Fibroblast of peridontal ligament (primary cell): ENCODE measurements around the gene KIF19.

Experiments
- DNase-seq: peaks from one replicate; pipeline ENCODE4 v3.0.0-alpha.2; 2010; ENCODE audit errors: extremely low read depth

The KIF19 gene

DNA sequence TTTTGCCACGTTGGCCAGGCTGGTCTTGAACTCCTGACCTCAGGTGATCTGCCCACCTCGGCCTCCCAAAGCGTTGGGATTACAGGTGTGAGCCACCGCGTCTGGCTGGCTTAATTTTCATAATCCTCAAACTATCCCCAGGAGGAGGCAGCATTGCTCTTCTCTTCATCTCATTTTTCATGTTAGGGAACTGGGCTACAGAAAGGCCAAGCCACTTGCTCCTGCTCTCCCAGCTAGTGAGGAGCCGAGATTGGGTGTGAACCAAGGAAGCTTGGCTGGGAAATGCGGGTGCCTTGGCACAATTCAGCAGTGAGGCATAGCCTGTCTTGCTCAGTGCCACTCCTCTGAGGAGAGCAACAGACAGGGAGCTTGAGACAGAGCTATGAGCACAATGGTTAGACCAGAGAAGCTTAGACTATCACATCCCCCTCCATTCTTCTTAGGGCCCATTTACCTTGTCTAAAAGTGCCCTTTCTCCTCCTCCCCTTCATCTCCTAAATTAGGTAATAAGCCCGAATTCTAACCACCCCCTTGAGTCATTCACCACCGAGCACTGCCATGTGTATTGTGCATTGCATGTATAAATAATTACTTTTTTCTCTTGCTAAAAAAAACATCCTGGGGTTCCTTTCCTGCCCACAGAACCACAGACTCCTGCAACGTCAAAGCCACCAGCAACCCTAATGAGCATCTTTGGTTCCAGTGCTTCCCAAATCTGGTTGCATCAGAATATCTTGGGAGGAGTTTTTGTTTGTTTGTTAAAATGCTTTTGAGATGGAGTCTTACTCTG is 20.0 kb upstream of the KIF19 start:
- DNase-seq: no peak

DNA sequence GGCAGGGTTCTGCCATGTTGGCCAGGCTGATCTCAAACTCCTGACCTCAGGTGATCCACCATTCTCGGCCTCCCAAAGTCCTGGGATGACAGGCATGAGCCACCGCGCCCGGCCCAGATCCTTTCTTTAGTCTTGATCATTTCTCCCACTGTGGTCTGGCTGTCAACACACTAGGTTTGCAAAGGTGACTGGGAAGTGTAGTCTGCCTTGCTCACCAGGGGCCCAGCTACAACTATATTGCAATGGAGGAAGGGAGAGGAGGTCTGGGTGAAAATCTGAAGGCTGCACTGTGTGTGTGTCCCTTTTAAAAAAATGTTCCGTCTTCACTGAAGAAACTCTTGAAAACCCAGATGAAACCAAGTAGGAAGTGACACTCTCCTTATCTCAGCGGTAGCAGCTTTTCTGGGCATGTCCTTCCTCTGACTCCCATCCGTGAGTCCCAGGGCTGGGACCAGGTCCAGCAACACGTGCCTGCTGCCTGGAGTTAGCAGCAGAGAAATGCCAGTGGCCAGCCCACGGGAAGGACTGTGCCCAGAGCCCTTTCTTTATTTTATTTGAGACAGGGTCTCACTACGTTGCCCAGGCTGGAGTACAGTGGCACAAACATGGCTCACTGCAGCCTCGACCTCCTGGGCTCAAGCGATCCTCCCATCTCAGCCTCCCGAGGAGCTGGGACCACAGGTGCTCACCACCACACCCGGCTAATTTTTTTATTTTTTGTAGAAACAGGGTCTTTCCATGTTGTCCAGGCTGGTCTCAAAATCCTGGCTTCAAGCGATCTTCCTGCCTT is 17.8 kb upstream of the KIF19 start:
- no peak for DNase-seq

- no peak for DNase-seq
These were observed 16.1 kb upstream of the KIF19 start for GRCh38 chr17:74309902-74310301.

DNA sequence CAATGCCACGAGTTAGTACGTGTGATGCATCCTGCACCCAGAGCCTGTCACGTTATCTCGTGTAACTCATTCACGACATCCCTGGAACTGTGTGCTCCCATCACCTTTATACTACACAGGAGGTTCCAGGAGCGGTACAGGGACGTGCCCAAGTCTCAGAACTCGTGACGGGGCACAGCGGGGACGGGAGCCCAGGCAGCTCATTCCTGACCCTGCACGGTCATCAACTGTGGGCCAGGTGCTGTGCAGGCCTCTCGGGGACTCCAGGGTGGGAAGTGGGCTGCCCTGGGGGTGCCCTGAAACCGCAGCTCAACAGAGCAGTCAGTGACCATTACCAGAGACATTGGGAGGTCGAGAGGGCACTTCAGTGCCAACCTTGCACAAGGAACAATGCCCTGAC is 11.1 kb upstream of the KIF19 start:
- DNase-seq: no peak

DNA sequence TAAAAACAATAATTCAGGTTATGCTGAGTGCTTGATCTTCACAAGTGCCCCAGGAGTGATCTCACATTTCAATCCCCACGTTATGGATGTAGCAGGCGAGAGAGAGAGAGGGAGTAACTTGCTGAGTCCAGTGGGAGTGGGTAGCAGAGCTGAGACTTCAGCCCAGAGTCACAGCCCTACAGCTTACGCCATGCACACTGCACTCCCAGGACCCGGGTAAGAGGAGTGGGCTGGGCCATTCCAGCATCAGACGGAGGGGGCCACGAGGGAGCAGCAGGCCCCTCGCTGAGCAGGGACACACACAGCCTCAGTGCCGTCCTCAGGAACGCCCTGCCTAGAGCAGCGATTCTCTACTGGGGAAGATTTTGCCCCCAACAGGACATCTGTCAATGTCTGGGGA is 9.8 kb upstream of the KIF19 start:
- DNase-seq: no peak

DNA sequence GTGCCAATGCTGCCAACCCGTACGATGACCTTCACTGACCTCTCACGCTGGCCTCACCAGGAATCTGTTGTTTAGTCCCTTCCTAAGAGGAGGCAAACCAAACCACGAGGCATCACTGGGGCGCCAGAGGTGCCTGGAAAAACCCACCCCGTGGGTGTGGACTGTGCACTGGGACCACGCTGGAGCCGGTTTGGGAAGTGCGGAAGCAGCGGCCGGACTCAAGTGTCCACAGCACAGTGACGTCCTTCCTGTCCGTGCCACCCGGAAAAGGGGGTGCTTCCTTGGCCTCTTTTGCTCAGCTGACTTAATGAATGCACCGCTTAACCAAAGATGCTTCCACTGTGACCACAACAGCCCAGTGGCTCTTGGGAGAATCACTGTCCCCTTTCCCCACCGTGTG is 9.0 kb upstream of the KIF19 start:
- DNase-seq: no peak

GRCh38 chr17:74318391-74318790 is 7.6 kb upstream of the KIF19 start:
- no peak for DNase-seq

GRCh38 chr17:74324521-74324920 is 1.5 kb upstream of the KIF19 start:
- DNase-seq: no peak

DNA sequence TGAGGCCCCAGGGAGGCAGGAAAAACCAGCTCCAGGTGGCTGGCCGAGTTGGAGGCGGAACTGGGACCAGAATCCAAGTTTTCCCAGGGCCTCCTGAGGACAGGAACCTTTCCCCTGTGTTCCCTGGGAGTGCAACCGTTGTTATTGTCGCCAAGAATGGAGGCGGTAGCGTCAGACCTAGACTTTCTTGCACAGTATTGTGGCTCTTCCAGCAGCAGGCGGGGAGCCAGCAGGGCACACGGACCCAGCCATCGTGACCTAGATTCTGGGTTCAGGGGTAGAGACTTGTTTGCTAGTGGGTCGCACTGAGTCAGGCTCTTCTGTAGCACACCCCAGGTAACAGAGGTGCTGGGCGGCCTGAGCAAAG is 667 bp upstream of the KIF19 start:
- DNase-seq: no peak

GRCh38 chr17:74326506-74326905 is 480 bp downstream of the KIF19 start:
- no peak for DNase-seq

DNA sequence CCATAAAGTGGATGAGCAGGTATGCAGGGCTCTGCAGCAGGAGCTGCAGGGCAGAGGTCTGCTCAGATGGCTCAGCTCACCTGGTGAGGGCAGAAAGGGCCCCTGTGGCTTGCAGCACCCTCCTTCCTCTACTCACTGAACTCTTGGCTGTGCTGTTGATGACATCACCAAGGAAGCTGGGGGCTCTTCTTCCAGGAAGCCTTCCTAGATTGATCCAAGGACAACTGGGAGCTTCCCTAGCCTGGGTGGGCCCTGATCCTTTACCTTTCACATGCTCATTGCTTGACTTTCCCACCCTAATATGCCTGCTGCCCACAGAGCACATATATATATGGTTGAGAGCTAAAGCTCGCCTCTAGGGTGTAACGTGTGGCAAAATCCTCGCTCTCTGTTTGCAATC is 2.5 kb downstream of the KIF19 start:
- DNase-seq: no peak

DNA sequence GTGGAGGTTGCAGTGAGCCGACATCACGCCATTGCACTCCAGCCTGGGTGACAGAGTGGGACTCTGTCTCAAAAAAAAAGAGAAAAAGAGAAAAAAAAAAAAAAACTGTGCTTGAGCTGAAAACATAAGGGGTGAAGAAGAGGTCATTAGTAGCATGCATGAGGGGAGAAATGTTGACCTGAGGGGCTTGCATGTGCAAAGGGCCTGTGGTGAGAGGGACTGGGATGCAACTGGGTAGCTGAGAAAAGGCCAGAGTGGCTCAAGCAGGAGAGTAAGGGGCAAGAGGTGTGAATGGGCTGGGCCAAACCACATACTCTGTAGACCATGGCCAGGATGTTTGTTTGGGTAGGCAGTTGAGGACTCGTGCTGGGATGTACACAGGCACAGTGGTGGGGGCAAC is 3.4 kb downstream of the KIF19 start:
- DNase-seq: no peak

- no peak for DNase-seq
These were observed 4.4 kb downstream of the KIF19 start for GRCh38 chr17:74330446-74330845.

GRCh38 chr17:74332017-74332650 is 6.1 kb downstream of the KIF19 start:
- DNase-seq: no peak

- no peak for DNase-seq
These were observed 6.8 kb downstream of the KIF19 start for GRCh38 chr17:74332763-74333283.

GRCh38 chr17:74334393-74335039 is 8.5 kb downstream of the KIF19 start:
- no peak for DNase-seq

GRCh38 chr17:74335529-74336062 is 9.6 kb downstream of the KIF19 start:
- no peak for DNase-seq

GRCh38 chr17:74336307-74336706 is 10.3 kb downstream of the KIF19 start:
- no peak for DNase-seq

DNA sequence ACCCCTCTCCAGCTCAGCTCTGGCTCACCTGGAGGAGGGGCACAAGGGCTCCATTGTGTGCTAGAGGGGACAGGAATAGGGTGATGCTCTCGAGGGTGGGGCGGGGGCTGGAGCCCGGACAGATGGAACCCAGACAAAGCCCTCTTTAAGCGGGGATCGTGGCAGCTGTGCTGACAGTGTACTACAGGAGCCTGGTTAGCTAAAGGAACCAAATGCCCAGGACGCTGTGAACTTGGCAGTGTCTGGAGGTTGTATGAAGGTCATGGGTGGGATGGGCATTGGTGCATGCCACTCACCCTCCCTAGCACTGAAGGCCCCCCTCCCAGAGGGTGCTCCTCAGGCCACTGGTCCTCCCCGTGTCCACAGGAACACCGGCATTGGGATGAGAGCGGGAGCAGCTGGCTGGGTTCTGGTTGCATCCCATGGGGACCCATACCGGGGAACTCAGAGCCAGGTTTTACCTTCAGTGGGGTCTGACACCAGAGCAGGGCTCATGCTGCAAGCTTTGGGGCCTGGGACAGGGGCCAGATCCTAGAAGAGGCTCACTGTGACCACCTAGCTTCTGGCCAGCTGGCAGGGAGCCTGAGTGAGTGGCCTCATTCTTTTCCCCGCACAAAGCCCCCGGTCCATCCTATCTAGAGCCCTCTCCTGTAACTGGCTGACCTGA is 11.9 kb downstream of the KIF19 start:
- no peak for DNase-seq

DNA sequence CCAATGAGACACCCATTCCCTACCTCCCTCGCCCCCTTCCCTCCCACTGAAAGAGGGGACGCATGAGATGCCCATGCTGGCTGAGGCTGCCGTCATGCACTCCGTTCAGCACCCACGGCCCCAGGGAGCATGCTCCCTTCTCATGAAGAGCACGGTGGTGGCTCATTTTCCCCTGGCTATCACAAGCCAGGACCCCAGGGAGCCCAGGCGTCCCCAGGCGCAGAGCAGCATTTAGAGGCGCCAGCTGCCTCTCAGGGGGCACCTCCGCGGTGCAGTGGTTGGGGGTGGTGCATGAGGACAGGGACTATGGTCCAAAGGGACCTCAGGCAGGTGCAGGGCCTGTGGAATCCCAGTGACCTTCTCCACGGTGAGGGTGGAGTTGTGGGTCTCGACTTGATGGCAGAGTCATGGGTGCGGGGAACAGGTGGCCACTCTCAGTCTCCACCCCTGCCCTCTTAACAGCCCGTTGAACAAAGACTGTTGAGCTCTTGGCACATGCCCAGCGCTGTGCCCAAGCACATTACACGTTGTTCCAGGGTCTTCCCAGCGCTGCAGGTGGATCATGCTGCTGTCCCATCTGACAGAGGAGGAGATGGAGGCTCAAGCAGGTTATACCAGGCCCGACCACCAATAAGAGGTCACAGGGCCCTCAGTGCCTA is 13.6 kb downstream of the KIF19 start:
- DNase-seq: no peak
